HG02938 (cell line): ENCODE data around the gene WDPCP.
"Not testable (repeated sequence)": the region's sequence is repeated elsewhere in the genome, so short reads cannot be mapped to it uniquely, and the experiment has no call there.

Source experiments
- ATAC-seq: cut with Tn5 transposase; IDR thresholded peaks from one replicate; pipeline ENCODE4 v1.9.1; 2021; ENCODE audit warnings: mild to moderate bottlenecking, moderate library complexity; ENCODE audit not compliant: unreplicated experiment

WDPCP gene

DNA sequence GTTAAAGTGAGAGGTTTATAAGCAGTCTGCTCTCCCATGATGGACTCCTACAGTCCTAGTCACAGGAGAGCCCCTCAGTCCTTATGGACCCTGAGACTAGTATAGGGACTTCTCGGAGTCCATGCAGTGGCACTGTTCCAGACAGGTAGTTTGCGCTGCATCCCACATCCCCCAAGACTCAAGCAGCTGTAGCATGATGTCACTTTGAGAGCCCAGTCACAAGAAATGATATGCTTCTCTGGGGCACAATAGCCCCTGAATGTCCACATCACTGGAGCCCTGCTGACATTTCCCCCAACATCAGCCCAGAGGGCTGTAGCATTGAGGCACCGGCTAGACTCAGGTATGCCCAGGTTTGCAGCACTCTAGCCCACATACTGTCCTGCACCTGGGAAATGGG, 317.6 kb downstream of the WDPCP start:
- ATAC-seq: no peak

GRCh38 chr2:63268946-63269345, 319.3 kb downstream of the WDPCP start:
- no peak for ATAC-seq

GRCh38 chr2:63261137-63261621, 327.1 kb downstream of the WDPCP start:
- no peak for ATAC-seq

DNA sequence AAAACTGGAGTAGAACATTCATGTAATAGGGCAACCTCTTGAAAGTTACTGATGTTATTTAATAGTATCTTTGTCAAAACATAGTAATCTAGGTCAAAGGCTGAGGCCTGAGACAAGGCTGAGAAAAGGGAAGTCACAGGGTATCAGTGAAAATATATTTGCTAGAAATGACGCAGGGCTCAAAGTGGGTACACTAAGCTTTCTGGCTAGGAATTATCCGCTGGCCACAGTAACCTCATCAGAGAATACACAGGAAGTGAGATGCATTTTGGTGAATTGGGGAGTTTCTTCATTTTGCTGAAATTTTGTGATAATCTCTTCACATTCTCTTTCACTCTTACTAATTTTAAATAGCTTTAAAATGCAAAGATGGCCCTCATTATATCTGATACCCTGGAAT, 330.8 kb downstream of the WDPCP start:
- no peak for ATAC-seq

GRCh38 chr2:63249161-63249560, 339.1 kb downstream of the WDPCP start:
- ATAC-seq: no peak

- no peak for ATAC-seq
These were observed 345.5 kb downstream of the WDPCP start for GRCh38 chr2:63242747-63243146.

- no peak for ATAC-seq
These were observed 362.2 kb downstream of the WDPCP start for GRCh38 chr2:63225964-63226686.

DNA sequence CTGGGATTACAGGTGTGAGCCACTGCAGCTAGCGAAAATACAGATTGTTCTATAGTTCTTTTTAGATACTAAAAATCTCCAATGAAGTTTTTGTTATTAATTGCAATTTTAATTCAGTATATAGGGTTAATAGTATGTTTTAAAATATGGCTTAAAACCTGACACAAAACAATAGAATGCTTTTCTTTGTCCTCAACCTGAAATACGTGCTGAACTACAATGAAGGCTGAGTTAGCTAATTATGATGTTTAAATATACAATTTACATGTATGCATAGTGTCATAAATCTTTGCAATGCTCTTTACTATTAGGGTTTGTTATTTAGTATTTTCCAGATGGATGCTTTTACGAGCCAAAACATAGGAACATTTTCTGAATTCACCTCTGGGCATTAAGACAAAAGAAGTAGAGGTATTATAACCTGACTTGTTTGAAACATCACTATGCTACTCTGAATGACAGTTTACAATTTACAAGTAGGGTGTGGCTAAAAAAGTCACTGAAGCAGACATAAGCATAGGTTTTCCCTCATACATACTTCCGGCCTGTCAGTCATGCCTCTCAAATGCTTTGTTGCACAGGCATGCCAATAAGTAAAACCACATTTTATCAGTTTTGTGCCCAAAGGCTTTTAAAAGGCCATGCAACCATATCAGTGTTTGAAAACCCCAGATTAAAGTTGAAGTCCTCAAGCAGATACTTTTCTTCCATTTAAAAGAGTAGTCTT, 369.3 kb downstream of the WDPCP start:
- no peak for ATAC-seq

GRCh38 chr2:63195310-63195709, 393.0 kb downstream of the WDPCP start:
- no peak for ATAC-seq

DNA sequence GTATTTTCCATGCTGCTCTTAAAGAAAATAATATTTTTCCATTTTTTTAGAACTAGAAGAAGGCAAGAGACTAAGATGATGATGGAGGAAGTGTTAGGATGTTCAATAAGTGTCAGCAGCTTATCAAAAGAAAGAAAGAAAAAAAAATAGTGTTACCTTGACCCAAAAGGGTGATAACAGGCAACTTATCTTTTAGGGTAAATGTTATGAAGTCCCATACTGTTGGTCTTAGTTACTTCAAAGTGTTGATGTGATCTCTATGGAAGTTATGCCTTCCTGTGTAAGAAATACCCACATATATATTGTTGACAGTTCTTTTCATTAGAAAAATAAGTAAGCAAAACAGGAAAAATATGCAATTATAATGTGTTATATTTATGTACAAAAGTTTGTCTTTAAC, 394.1 kb downstream of the WDPCP start:
- no peak for ATAC-seq

- ATAC-seq: no peak
These were observed 395.1 kb downstream of the WDPCP start for GRCh38 chr2:63192889-63193774.

GRCh38 chr2:63192169-63192888, 395.9 kb downstream of the WDPCP start:
- ATAC-seq: no peak

DNA sequence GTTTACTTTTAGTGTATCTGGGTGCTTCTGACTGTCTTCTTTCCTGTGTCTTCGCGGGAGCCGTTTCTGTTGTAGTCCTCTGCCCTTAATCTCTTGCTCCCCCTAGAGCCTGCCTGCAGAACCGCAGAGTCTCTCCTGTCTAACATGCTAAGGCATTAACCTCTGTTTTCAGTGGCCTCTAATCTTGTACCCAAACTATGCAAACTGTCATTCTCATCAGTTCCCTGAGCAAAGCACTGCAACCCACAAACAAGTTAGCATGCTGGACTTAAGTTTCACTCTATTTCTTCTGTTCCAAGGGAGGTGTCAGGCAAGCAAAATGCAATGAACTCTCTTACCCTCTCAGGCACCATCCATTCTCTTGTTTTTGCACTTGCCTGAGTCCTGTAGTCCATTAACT, 399.3 kb downstream of the WDPCP start:
- ATAC-seq: no peak

DNA sequence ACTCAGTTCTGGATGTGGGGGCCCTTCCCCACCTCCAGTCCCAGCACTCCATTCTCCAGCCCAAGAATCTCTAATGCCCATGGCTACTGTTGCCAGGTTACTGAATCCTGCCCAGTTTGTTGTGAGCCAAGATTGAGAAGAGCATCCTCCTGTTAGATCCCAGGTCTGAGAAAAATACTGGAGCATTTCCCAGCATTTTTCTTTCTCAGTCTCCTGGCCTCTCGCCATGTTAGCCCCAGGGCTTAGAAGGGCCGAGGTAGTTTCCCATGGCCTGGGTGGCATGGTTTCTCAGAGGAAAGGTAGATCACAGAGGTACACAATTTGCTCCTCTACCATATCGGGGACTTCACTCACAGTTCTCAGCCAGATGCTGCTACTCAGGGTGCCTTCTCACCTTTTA, 401.9 kb downstream of the WDPCP start:
- ATAC-seq: no peak

DNA sequence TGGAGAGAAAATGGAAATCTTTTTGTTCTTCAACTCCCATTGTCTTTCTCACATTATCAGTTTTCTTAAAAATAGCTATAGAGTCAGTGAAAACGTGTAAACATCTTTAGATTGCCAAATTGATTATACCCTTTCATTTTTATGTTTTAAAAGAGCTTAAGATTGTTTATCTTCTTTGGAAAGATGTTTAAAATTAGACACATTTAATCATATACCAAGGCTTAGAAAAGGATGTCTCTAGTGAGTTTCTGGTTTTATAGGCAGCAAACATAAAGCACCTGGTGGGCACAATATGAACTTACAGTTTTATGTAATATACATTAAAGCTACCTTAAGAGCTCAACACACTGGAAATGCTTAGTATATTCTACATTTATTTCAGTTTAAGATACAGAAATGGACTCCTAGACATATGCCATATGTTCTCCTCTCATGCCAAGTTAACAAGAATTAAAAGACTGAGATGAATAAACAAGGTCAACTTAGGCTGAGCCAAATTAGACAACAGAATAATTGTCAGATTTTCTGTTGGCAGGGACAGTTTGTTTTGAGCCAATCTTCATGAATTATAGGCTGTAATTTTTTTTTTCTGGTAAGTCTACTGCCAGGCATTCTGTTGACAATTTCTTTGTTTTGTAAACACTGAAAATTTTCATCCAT, 425.0 kb downstream of the WDPCP start:
- ATAC-seq: no peak

GRCh38 chr2:63159262-63159661, 429.0 kb downstream of the WDPCP start:
- ATAC-seq: no peak

DNA sequence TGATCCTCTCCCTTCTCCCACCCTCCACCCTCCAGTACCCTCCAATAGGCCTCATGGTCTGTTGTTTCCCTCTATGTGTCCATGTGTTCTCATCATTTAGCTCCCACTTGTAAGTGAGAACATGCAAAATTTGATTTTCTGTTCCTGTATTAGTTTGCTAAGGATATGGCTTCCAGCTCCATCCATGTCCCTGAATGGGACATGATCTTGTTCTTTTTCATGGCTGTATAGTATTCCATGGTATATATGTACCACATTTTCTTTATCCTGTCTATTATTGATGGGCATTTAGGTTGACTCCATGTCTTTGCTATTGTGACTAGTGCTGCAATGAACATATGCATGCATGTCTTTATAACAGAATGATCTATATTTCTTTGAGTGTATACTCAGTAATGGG, 451.6 kb downstream of the WDPCP start:
- not testable (repeated sequence) for ATAC-seq

- ATAC-seq: no peak
These were observed 456.3 kb downstream of the WDPCP start for GRCh38 chr2:63132020-63132419.

DNA sequence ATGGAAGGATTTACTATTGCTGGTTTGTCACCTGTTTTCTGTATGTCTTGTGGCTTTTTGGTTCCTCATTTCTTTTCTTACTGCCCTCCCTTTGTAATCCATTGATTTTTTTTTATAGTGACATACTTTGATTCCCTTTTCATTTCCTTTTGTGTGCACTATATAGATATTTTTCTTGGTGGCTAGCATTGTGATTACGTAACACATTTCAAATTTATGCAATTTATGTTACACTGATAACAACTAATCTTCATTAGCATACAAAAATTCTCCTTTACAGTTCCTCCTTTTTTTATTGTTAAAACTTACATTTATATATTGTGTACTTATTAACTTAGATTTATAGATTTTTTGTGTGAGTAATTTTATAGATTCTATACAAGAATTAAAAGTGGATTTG, 457.1 kb downstream of the WDPCP start:
- ATAC-seq: no peak

DNA sequence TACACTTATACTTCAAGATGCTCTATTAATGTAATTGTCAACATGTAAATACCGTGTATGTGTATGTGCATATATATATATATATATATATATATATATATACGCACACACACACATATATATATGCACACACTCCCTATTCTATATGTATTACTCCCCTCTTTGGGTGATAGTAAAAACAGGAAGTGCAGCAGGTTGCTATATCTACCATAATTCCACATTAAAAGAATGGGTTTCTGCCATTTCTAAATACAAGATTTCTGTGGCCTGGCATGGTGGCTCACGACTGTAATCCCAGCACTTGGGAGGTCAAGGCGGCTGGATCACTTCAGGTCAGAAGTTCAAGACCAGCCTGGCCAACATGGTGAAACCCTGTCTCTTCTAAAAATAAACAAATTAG, 460.7 kb downstream of the WDPCP start:
- no peak for ATAC-seq
